ENCODE data around the gene FMNL2.

The FMNL2 gene

GRCh38 chr2:152410165-152410597 lies 75.2 kb downstream of the FMNL2 start:
- DNase-seq (ENCODE audit: low read depth): peak; percentile 77
- no peak for TF ChIP-seq CTCF (conservative IDR thresholded peaks at IDR 0.05; ENCODE audit: control insufficient read depth, insufficient read depth, low read depth, low read length)
- H3K4me3 ChIP-seq (ENCODE audit: control insufficient read depth, low read depth, low read length): no peak overlapping the region

- no peak for TF ChIP-seq CTCF (conservative IDR thresholded peaks at IDR 0.05; ENCODE audit: control insufficient read depth, insufficient read depth, low read depth, low read length)
- no peak overlapping the region for H3K4me3 ChIP-seq (ENCODE audit: control insufficient read depth, low read depth, low read length)
- no peak for DNase-seq (ENCODE audit: low read depth)
Measured at GRCh38 chr2:152411154-152411553, 76.2 kb downstream of the FMNL2 start.

GRCh38 chr2:152413228-152414030 lies 78.5 kb downstream of the FMNL2 start:
- DNase-seq (ENCODE audit: low read depth): no peak
- no peak overlapping the region for H3K4me3 ChIP-seq (ENCODE audit: control insufficient read depth, low read depth, low read length)
- no peak for TF ChIP-seq CTCF (conservative IDR thresholded peaks at IDR 0.05; ENCODE audit: control insufficient read depth, insufficient read depth, low read depth, low read length)

- H3K4me3 ChIP-seq (ENCODE audit: control insufficient read depth, low read depth, low read length): no peak overlapping the region
- TF ChIP-seq CTCF (conservative IDR thresholded peaks at IDR 0.05; ENCODE audit: control insufficient read depth, insufficient read depth, low read depth, low read length): no peak
- peak; percentile 58 for DNase-seq (ENCODE audit: low read depth)
Measured at GRCh38 chr2:152415231-152415642, 80.3 kb downstream of the FMNL2 start.

GRCh38 chr2:152415796-152416195 lies 80.8 kb downstream of the FMNL2 start:
- DNase-seq (ENCODE audit: low read depth): peak; percentile 33
- TF ChIP-seq CTCF (conservative IDR thresholded peaks at IDR 0.05; ENCODE audit: control insufficient read depth, insufficient read depth, low read depth, low read length): no peak
- H3K4me3 ChIP-seq (ENCODE audit: control insufficient read depth, low read depth, low read length): no peak overlapping the region

- peak; percentile 42 for DNase-seq (ENCODE audit: low read depth)
Measured at GRCh38 chr2:152418688-152419087, 83.7 kb downstream of the FMNL2 start.

More at GRCh38 chr2:152418688-152419087, 83.7 kb downstream of the FMNL2 start:
- TF ChIP-seq CTCF (conservative IDR thresholded peaks at IDR 0.05; ENCODE audit: control insufficient read depth, insufficient read depth, low read depth, low read length): no peak
- no peak overlapping the region for H3K4me3 ChIP-seq (ENCODE audit: control insufficient read depth, low read depth, low read length)

All from fibroblast of mammary gland (primary cell).